ENCODE results near the gene IGSF9. TPM values are rescaled to one million over a fixed set of nuclear protein-coding genes. Genes with fewer than 3 reads are reported as not detected.
"Not testable (repeated sequence)": the region's sequence is repeated elsewhere in the genome, so short reads cannot be mapped to it uniquely, and the experiment has no call there.

IGSF9 gene
- total RNA-seq, 2 donors from 2014 or later, result 31.5 to 46.3 TPM

- peak in 1 of 2 donors; percentile 15 for DNase-seq
- intact Hi-C loops (cut with DNase I, micrococcal nuclease), result no loop called here
- ATAC-seq, result no peak
Measured at GRCh38 chr1:159915571-159916241, 29.7 kb downstream of the IGSF9 start.

- intact Hi-C loops (cut with DNase I, micrococcal nuclease), result no loop called here
- peak; percentile 57 for ATAC-seq
- DNase-seq, result peak in 1 of 2 donors; percentile 32
Measured at GRCh38 chr1:159914252-159915018, 31.0 kb downstream of the IGSF9 start.

GRCh38 chr1:159913451-159914192 is 31.8 kb downstream of the IGSF9 start:
- intact Hi-C loops (cut with DNase I, micrococcal nuclease), result no loop called here
- ATAC-seq, result peak; percentile 55
- no peak for DNase-seq

- DNase-seq, result no peak
- intact Hi-C loops (cut with DNase I, micrococcal nuclease), result no loop called here
- no peak for ATAC-seq
Measured at GRCh38 chr1:159911326-159912070, 33.9 kb downstream of the IGSF9 start.

- DNase-seq (no peak), ATAC-seq (no peak)
- intact Hi-C loops (cut with DNase I, micrococcal nuclease), result no loop called here
Measured at GRCh38 chr1:159908031-159908940, 37.1 kb downstream of the IGSF9 start.

- ATAC-seq (no peak), DNase-seq (no peak)
- intact Hi-C loops (cut with DNase I, micrococcal nuclease), result no loop called here
Measured at GRCh38 chr1:159906960-159907359, 38.5 kb downstream of the IGSF9 start.

GRCh38 chr1:159904036-159904435 is 41.4 kb downstream of the IGSF9 start:
- DNase-seq; intact Hi-C loops (cut with DNase I, micrococcal nuclease); ATAC-seq: not testable (repeated sequence)

GRCh38 chr1:159902541-159902940 is 42.9 kb downstream of the IGSF9 start:
- intact Hi-C loops (cut with DNase I, micrococcal nuclease), result no loop called here
- no peak for DNase-seq
- ATAC-seq, result no peak

GRCh38 chr1:159900755-159901360 is 44.6 kb downstream of the IGSF9 start:
- intact Hi-C loops (cut with DNase I, micrococcal nuclease), result no loop called here
- DNase-seq, result no peak
- ATAC-seq, result no peak

- intact Hi-C loops (cut with DNase I, micrococcal nuclease), result no loop called here
- DNase-seq, result peak; percentile 87 to 88
- peak; percentile 95 for ATAC-seq
Measured at GRCh38 chr1:159900086-159900680, 45.2 kb downstream of the IGSF9 start, which contains the start of gene CFAP45. Gene CFAP45 (minus strand): TSS chr1:159900165. CDS start chr1:159900098, 67 bp downstream.

- ATAC-seq; intact Hi-C loops (cut with DNase I, micrococcal nuclease); DNase-seq: not testable (repeated sequence)
Measured at GRCh38 chr1:159899634-159900033, 45.8 kb downstream of the IGSF9 start.

GRCh38 chr1:159898527-159898926 is 46.9 kb downstream of the IGSF9 start:
- ATAC-seq (no peak), DNase-seq (no peak)
- intact Hi-C loops (cut with DNase I, micrococcal nuclease), result no loop called here

- ATAC-seq (no peak), DNase-seq (no peak)
- intact Hi-C loops (cut with DNase I, micrococcal nuclease), result no loop called here
Measured at GRCh38 chr1:159897962-159898361, 47.5 kb downstream of the IGSF9 start.

GRCh38 chr1:159896546-159896930 is 48.9 kb downstream of the IGSF9 start:
- intact Hi-C loops (cut with DNase I, micrococcal nuclease), result no loop called here
- DNase-seq (no peak), ATAC-seq (no peak)

- ATAC-seq (no peak), DNase-seq (no peak)
- intact Hi-C loops (cut with DNase I, micrococcal nuclease), result no loop called here
Measured at GRCh38 chr1:159895836-159896545, 49.4 kb downstream of the IGSF9 start.

GRCh38 chr1:159895286-159895685 is 50.1 kb downstream of the IGSF9 start:
- DNase-seq, result no peak
- intact Hi-C loops (cut with DNase I, micrococcal nuclease), result no loop called here
- ATAC-seq, result no peak
